GM19193 (cell line): ENCODE results near the gene HMX3.

ENCODE experiments used
- POLR2A ChIP-seq: IDR thresholded peaks from 4 replicates; pipeline ENCODE4 v1.6.1; 2011; ENCODE audit not compliant: insufficient read depth, insufficient read length; ENCODE audit errors: extremely low read depth

Gene HMX3

GRCh38 chr10:123141791-123142700, 6.3 kb downstream of the HMX3 start:
- no peak for TF ChIP-seq POLR2A

- TF ChIP-seq POLR2A: no peak
These were observed 7.0 kb downstream of the HMX3 start for GRCh38 chr10:123142701-123143161.

DNA sequence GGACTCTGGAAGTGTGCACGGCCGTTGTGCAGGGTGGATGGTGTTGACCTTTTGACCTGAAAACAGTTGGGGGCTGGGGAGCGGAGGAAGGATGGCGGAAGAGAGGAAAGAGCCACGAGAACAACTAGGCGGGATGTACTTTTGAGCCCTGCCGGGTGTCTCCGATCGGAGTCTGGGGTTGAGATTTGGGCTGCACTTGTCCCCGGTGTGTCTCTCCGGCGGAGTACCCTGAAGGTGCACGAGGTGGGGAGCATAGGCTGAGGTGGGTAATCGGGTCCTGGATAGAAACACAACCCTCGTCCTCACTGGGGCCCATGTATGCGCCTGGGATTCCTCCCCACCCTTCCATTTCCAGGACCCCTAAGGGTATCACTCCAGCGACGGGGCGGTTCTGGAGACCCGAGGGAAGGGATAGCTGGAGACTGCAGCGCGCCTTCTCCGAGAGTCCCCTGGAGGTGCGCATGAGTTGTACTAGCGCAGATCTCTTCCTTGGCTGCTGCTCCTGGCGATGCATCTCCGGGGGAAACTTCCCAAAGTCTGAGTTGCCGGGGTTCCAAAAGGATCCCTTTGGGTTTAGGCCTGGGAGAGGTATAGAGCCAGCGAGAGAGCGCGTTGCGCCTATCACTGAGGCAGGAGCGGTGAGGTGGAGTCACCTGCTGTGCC, 7.5 kb downstream of the HMX3 start:
- TF ChIP-seq POLR2A: no peak

- TF ChIP-seq POLR2A: no peak
These were observed 8.0 kb downstream of the HMX3 start for GRCh38 chr10:123143825-123144168.

GRCh38 chr10:123144697-123145541, 9.1 kb downstream of the HMX3 start:
- no peak for TF ChIP-seq POLR2A

- no peak for TF ChIP-seq POLR2A
These were observed 9.8 kb downstream of the HMX3 start for GRCh38 chr10:123145542-123146012.

DNA sequence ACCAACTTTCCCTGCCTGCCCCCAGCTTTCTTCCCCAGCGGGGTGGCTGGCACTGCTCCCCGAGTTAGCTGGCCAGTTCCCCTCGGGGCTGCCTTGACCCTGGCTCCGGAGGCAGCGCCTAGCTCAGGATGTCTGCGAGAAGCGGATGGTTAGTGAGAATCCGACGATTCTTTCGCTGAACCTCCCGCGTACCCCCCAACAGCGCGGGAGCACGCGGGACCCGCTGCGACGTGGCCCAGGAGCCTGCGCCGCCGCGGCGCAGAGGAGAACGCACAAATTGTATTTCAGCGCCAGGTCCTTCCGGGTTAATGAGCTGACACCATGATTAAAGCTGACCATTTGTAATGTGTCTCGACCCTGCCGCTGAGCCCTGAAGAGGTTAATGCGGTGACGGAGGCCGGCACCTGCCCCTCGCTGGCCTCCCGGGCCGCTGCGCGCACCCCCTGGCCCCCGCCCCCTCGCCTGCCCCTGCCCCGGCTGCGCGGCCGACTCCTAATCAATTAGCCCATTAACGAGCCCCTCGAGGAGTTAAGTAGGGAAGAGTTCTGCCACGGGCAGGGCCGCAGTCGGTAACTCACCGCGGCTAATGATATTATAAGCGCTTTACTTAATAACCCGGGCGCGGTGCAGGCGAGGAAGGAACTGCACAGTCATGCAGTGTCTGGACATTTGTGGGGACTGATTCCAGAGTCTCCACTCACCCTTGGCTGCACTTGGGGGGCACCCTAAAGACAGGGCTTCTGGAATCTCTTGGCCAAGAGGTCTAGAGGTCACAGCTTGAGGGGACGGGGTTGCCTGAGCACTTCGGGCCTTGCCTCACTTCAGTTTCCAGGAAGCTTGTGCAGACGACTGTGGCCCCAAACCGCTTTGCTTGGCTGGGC, 10.5 kb downstream of the HMX3 start:
- TF ChIP-seq POLR2A: no peak

DNA sequence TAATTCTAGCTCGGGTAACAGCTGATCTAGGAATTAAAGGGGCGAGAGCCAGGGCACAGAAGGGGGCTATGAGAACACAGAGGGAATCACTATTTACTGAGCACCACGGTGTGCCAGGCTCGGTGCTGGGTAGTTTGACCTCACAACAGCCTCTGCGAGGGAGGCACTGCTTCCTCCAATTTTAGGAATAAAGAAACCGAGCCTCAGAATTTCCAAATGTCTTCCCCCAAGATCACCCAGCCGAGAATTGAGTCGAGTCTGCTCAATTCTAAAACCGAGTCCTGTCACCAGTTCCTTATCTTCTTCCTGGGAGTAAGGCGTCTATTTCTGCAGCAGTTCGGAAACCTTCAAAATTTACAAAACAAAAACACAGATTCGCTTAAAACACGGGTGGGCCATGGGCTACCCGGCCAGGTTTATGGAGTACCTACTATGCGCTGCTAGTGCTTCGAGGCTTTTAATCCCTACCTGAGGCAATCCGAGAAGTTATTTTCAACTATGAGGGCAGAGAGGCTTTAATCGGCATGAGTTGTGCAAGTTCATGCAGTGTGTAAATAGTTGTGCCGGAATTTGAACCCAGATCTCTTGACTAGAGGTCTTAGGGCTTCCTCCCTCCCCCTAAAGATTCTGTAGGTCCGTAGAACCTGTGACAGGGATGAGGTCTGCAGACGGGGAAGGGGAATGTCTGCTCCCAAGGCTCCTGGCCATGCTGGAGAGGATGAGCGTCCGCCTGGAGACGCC, 11.3 kb downstream of the HMX3 start:
- no peak for TF ChIP-seq POLR2A

DNA sequence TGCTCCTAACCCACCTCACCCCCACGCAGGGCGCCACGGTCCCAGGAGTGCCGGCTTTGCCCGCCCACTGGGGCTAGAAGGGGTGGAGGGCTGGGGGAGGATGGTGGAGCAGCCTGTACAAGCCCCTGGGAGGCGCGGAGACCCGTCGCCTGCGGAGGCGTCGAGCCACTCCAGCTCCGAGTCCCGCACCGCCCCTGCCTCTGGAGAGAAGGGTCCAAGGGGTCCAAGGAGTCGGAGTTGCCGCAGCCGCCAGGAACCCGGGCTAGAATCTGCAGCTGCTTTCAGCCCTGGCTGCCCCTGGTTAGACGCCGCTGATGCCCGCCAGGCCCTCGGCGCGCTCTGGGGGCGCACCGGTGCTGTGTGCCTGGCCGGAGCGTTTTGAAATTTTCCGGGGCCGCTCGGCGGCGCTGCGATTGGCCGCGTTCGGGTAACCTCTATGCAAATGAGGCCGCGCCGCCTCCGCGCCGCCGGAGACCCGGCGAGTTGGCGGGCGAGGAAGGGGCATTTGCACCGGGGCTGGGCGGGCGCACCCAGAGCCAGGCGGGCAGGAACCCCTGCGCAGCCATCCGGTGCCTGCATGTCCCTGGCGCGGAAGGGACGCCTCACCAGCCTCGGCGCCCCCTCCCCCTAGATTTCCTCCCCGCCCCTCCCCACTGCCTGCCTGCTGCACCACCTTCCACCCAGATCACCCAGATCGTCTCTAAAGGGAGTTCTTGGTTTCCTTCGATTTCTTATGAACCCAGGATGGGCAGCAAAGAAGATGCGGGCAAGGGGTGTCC, 12.1 kb downstream of the HMX3 start, which contains the start of gene HMX2:
TSS of gene HMX2 (plus strand) at position 502 of the 779 bp plus-strand sequence. CDS start at position 745, 243 bp downstream.
- TF ChIP-seq POLR2A: peak; percentile 46

GRCh38 chr10:123148414-123149161, 12.8 kb downstream of the HMX3 start:
- no peak for TF ChIP-seq POLR2A

- no peak for TF ChIP-seq POLR2A
These were observed 13.4 kb downstream of the HMX3 start for GRCh38 chr10:123149162-123149567.

GRCh38 chr10:123149568-123150270, 13.9 kb downstream of the HMX3 start:
- no peak for TF ChIP-seq POLR2A
